ENCODE measurements around the gene MRTFA. TPM values are rescaled to one million over a fixed set of nuclear protein-coding genes. Genes with fewer than 3 reads are reported as not detected.
A peak's percentile ranks its signal among the peaks of the same experiment; 100 is the strongest.
"Not testable (repeated sequence)": the region's sequence is repeated elsewhere in the genome, so short reads cannot be mapped to it uniquely, and the experiment has no call there.

Gene MRTFA
- total RNA-seq, 1 donor from 2014 or later = 52.8 TPM

GRCh38 chr22:40557972-40558371 lies 78.5 kb downstream of the MRTFA start:
- H3K4me3 Mint-ChIP-seq = no peak overlapping the region
- H3K4me1 Mint-ChIP-seq = peaks cover 27% of the 10 kb centered on the region
- H3K27me3 Mint-ChIP-seq (ENCODE audit: low read depth) = no peaks in the 10 kb centered on the region
- peaks cover 2% of the 10 kb centered on the region for H3K9me3 Mint-ChIP-seq
- H3K27ac Mint-ChIP-seq (ENCODE audit: unreplicated experiment) = no peak overlapping the region
- peaks cover 5% of the 10 kb centered on the region for H3K36me3 Mint-ChIP-seq (ENCODE audit: low read depth)
- no peak for TF ChIP-seq CTCF (conservative IDR thresholded peaks at IDR 0.05)
- no peak for DNase-seq (ENCODE audit: low read depth, low spot score)

GRCh38 chr22:40556641-40557040 lies 79.9 kb downstream of the MRTFA start:
- no peak for DNase-seq (ENCODE audit: low read depth, low spot score)
- H3K36me3 Mint-ChIP-seq (ENCODE audit: low read depth) = peaks cover 11% of the 10 kb centered on the region
- no peaks in the 10 kb centered on the region for H3K27me3 Mint-ChIP-seq (ENCODE audit: low read depth)
- peaks cover 2% of the 10 kb centered on the region for H3K9me3 Mint-ChIP-seq
- peak overlapping the region; percentile 7 for H3K27ac Mint-ChIP-seq (ENCODE audit: unreplicated experiment)
- peaks cover 31% of the 10 kb centered on the region for H3K4me1 Mint-ChIP-seq
- no peak for TF ChIP-seq CTCF (conservative IDR thresholded peaks at IDR 0.05)
- H3K4me3 Mint-ChIP-seq = no peak overlapping the region

GRCh38 chr22:40554023-40554422 lies 82.5 kb downstream of the MRTFA start:
- Mint-ChIP-seq H3K4me1 (peaks cover 22% of the 10 kb centered on the region), H3K36me3 (ENCODE audit: low read depth) (peaks cover 16% of the 10 kb centered on the region)
- not testable (repeated sequence) for H3K27me3 Mint-ChIP-seq (ENCODE audit: low read depth); DNase-seq (ENCODE audit: low read depth, low spot score); H3K9me3 Mint-ChIP-seq; H3K27ac Mint-ChIP-seq (ENCODE audit: unreplicated experiment); H3K4me3 Mint-ChIP-seq

GRCh38 chr22:40553014-40553554 lies 83.4 kb downstream of the MRTFA start:
- H3K9me3 Mint-ChIP-seq = no peaks in the 10 kb centered on the region
- H3K27ac Mint-ChIP-seq (ENCODE audit: unreplicated experiment) = no peak overlapping the region
- peaks cover 22% of the 10 kb centered on the region for H3K4me1 Mint-ChIP-seq
- no peak overlapping the region for H3K4me3 Mint-ChIP-seq
- no peaks in the 10 kb centered on the region for H3K27me3 Mint-ChIP-seq (ENCODE audit: low read depth)
- no peak for DNase-seq (ENCODE audit: low read depth, low spot score)
- TF ChIP-seq CTCF (conservative IDR thresholded peaks at IDR 0.05) = no peak
- H3K36me3 Mint-ChIP-seq (ENCODE audit: low read depth) = peaks cover 17% of the 10 kb centered on the region

GRCh38 chr22:40552070-40552469 lies 84.4 kb downstream of the MRTFA start:
- Mint-ChIP-seq H3K9me3 (no peaks in the 10 kb centered on the region), H3K4me3 (no peak overlapping the region), H3K4me1 (peaks cover 22% of the 10 kb centered on the region), H3K36me3 (ENCODE audit: low read depth) (peaks cover 17% of the 10 kb centered on the region), H3K27me3 (ENCODE audit: low read depth) (no peaks in the 10 kb centered on the region), H3K27ac (ENCODE audit: unreplicated experiment) (no peak overlapping the region)
- TF ChIP-seq CTCF (conservative IDR thresholded peaks at IDR 0.05) = no peak
- DNase-seq (ENCODE audit: low read depth, low spot score) = no peak

GRCh38 chr22:40547729-40548143 lies 88.8 kb downstream of the MRTFA start:
- no peaks in the 10 kb centered on the region for H3K27me3 Mint-ChIP-seq (ENCODE audit: low read depth)
- peaks cover 4% of the 10 kb centered on the region for H3K4me1 Mint-ChIP-seq
- TF ChIP-seq CTCF (conservative IDR thresholded peaks at IDR 0.05) = no peak
- no peak for DNase-seq (ENCODE audit: low read depth, low spot score)
- H3K9me3 Mint-ChIP-seq = no peaks in the 10 kb centered on the region
- peaks cover 17% of the 10 kb centered on the region for H3K36me3 Mint-ChIP-seq (ENCODE audit: low read depth)
- no peak overlapping the region for H3K27ac Mint-ChIP-seq (ENCODE audit: unreplicated experiment)
- H3K4me3 Mint-ChIP-seq = no peak overlapping the region

Measured in neural crest cell (in vitro differentiated cells).